Ishikawa (cell line): ENCODE results near the gene CLDN12.

Experiments
- EGR1 ChIP-seq: IDR thresholded peaks from 2 replicates; pipeline ENCODE4 v1.6.1; 2012
- EP300 ChIP-seq: IDR thresholded peaks from 2 replicates; pipeline ENCODE4 v1.6.1; 2012; ENCODE audit warnings: borderline replicate concordance
- TAF1 ChIP-seq: IDR thresholded peaks from 2 replicates; pipeline ENCODE4 v1.6.1; 2012; ENCODE audit warnings: low read depth, mild to moderate bottlenecking
- TEAD4 ChIP-seq: IDR thresholded peaks from 2 replicates; pipeline ENCODE4 v1.6.1; 2012

DNA sequence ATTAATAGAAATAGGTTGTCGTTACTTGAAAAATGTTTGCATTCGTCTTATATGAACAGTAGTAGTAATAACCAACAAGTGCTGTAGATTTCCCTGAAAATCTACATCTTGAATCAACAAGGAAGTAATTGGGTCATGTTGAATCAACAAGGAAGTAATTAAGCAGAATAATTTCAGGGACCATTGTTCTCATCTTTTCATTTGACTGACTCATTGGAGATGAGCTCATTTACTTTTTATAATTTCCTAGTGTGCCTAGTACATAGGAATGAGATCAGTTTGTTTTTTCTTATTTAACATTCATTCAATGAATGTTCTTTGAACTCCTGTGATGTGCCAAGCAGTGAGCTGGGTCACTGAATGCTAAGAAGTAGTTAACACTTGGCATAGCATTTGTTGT, 8.2 kb downstream of the CLDN12 start:
- no peak for TF ChIP-seq EGR1
- no peak for TF ChIP-seq EP300
- no peak for TF ChIP-seq TAF1
- TF ChIP-seq TEAD4, result no peak
